Coronary artery (tissue), 2 donors: ENCODE measurements around the gene SERAC1.
A peak's percentile ranks its signal among the peaks of the same experiment; 100 is the strongest.

ENCODE experiments used
- DNase-seq: peaks from one replicate; pipeline ENCODE4 v3.0.0-alpha.2; 2017; ENCODE audit warnings: low spot score
- H3K27ac ChIP-seq, 2 donors: fragments of 200-600 bp; sonication (generic); one replicate each; pipeline ENCODE4 v1.5.1; 2016 to 2019
- H3K4me3 ChIP-seq: fragments of 200-600 bp; sonication (generic); 2 replicates; pipeline ENCODE4 v1.5.1; 2016; ENCODE audit warnings: mild to moderate bottlenecking, moderate library complexity
- TF ChIP-seq, protein P1 (sequence below): fragments of 200-600 bp; sonication (generic); IDR thresholded peaks from one replicate; pipeline ENCODE4 v1.5.1; 2019; ENCODE audit warnings: antibody characterized with exemption

SERAC1 gene

DNA sequence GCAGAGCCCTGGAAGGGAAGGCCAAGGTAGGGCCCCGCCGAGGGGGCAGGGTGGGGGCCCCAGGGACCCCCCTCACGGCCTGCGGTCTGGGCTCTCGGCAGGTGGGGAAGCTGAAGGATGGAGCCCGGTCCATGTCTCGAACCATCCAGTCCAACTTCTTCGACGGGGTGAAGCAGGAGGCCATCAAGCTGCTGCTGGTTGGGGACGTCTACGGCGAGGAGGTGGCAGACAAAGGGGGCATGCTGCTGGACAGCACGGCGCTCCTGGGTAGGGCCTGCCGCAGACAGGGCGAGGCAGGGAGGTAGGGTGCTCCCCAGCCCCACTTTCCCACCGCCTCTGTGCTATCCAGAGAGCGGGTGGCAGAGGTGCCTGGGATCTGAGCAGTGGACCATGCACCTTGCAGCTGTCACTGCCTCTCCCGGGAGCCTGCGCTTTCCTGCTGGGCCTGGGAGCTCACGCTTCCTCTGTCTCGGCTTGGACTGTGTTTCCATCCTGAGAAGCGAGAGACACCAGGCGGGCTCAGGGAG is 103.3 kb downstream of the SERAC1 start:
- TF ChIP-seq, protein P1, sequence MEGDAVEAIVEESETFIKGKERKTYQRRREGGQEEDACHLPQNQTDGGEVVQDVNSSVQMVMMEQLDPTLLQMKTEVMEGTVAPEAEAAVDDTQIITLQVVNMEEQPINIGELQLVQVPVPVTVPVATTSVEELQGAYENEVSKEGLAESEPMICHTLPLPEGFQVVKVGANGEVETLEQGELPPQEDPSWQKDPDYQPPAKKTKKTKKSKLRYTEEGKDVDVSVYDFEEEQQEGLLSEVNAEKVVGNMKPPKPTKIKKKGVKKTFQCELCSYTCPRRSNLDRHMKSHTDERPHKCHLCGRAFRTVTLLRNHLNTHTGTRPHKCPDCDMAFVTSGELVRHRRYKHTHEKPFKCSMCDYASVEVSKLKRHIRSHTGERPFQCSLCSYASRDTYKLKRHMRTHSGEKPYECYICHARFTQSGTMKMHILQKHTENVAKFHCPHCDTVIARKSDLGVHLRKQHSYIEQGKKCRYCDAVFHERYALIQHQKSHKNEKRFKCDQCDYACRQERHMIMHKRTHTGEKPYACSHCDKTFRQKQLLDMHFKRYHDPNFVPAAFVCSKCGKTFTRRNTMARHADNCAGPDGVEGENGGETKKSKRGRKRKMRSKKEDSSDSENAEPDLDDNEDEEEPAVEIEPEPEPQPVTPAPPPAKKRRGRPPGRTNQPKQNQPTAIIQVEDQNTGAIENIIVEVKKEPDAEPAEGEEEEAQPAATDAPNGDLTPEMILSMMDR, result no peak
- peak; percentile 73 for DNase-seq
- H3K4me3 ChIP-seq, result no peak overlapping the region
- no peak overlapping the region for H3K27ac ChIP-seq

DNA sequence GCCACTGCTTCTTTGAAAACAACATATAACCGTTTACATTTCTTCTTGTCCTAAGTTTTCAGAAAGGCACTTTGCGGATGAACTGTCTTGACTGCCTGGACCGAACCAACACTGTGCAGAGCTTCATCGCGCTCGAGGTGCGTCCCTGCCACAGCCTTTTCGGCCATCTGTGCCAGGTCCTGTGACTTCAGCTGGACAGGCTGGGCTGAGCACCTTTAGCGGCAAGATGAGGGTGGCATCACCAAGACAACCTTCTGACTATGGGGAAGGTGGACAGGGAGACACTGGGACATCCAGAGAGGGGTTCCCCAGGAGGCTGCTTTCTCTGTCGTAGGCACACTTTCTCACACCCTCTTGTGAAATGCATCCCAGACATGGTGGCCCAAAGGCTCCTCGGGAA is 104.3 kb downstream of the SERAC1 start:
- H3K4me3 ChIP-seq, result no peak overlapping the region
- no peak for DNase-seq
- no peak overlapping the region for H3K27ac ChIP-seq
- TF ChIP-seq, protein P1, result no peak

DNA sequence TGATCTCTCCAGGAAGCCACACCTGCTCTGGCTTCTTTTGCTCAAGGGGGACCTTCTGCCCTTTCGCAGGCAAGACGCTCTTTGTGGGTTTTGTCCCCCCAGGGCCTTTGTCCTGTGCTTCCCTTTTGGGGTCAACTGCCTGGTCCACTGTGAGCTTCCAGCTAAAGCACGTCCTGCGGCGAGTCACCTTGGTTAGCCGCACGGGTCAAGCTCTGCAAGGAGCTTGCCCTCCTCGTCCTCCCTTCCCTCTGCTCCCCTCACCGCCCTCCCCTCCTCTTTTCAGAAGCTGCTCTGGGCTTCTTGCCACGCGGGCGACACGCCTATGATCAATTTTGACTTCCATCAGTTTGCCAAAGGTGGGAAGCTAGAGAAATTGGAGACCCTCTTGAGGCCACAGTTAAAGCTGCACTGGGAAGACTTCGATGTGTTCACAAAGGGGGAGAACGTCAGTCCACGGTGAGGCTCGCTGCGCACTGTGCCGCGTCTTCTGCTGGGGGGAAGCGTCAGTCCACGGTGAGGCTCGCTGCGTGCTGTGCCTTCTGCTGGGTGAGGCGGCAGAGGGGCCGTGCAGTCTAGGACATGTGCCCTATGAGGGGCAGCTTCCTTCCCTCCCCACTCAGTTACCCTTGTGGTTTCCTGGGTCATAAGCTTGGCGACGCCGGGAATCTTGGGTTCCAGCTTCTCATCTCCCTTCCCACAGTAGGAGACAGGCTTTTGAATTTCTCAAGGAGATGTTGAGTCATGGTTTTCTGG is 106.2 kb downstream of the SERAC1 start:
- H3K27ac ChIP-seq, result peak overlapping the region; percentile 87 to 91
- no peak overlapping the region for H3K4me3 ChIP-seq
- DNase-seq, result peak; percentile 72
- TF ChIP-seq, protein P1, result no peak

DNA sequence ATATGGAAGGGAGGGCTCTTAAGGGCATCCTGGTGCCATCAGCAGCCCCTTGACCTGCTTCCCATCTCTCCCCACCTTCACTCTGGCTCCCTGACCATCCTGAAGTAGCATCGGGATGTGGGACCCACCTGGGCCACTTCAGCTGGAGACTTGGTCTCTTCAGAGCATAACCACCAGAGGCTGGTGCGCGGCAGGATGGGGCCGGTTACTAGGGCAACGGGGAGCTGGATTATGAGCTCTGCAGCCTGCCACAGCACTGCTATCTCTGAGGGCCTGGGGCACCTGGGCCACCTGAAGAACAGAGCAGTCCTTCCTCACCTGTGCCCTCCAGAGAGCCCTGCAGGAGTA is 106.7 kb downstream of the SERAC1 start:
- Histone ChIP-seq H3K27ac (peak overlapping the region; percentile 87 to 91), H3K4me3 (no peak overlapping the region)
- TF ChIP-seq, protein P1, result no peak
- no peak for DNase-seq

DNA sequence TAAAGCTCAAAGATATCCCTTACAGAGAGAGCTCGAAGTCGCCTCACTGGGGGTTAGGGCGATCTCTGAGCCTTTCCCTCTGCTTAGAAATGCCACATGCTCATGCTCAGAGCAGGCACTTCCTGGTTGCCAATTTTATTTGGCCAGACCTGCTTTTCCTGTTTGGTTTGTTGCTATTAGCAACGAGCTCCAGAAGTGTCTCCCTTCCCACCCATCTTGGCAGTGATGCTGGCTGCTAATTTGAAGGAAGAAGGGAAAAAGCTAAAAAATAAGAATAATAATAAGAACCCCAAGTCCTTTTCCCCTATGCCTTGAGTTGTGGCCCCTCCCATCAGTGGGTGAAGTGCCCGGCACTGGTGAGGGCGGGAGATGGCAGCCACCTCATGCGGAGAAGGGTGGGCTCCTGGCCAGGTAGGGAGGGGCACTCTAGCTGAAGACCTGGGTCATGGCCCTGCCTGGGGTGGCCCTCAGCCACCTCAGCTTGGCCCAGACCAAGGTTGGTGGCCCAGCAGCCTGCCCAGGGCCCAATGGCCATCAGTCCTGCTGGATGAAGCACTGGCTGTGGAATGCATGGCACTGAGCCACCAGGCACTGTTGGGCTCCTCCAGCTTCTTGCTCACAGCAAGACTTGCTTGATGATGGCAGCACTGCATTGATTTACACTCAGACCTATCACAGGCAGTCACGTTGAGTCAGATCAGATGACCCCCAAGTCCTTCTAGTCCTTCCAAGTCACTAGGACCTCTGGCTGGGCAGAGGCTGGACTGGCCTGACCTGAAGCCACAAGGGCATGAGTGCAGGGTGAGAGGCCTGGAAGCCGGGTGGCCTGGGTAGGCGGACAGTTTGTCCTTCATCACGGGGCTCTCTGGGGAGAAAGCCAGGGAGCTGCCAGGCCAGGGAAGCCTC is 107.4 kb downstream of the SERAC1 start:
- Histone ChIP-seq H3K27ac (peak overlapping the region; percentile 87 to 91), H3K4me3 (no peak overlapping the region)
- TF ChIP-seq, protein P1, result no peak
- DNase-seq, result peak; percentile 96
